ENCODE results near the gene NFYA.

NFYA gene

GRCh38 chr6:41051873-41052272, 20.9 kb upstream of the NFYA start:
- H3K4me2 ChIP-seq: peak overlapping the region; percentile 67 to 89 (median 77)
- H4K20me1 ChIP-seq: no peaks in the 10 kb centered on the region
- TF ChIP-seq Cebpa-rat (IDR thresholded peaks at IDR 0.05): no peak
- H3K27ac ChIP-seq: peak overlapping the region in 3 of 11 experiments; percentile 1 to 31 (median 2); a peak in 2 of 22 replicates
- no peak overlapping the region for H3K4me3 ChIP-seq
- H3K27me3 ChIP-seq: no peaks in the 10 kb centered on the region
- peaks cover 21 to 64% (median 60%) of the 10 kb centered on the region in 10 experiments for H3K4me1 ChIP-seq
- no peaks in the 10 kb centered on the region for H3K9me3 ChIP-seq (replicated peaks in 1 of 11)
- H3K36me3 ChIP-seq: no peaks in the 10 kb centered on the region
- H3K9ac ChIP-seq: no peak overlapping the region

DNA sequence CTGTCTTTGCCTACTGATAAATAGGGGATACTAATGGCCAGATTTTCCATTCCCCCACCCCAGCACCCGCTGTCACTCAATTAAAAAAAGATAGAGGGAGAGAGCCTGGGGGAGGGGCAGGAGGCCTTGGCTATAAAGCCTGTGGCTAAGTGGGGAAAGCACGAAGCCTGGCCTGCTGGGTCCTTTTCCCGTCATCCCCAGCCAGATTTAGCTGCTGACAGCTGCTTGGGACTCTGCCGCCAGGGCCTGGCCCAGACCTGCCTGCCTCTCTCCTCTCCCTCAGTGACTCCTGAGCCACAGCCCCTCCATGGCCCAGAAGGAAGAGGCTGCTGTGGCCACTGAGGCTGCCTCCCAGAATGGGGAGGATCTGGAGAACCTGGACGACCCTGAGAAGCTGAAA, 19.7 kb upstream of the NFYA start, which contains the start of gene APOBEC2:
Gene APOBEC2 (plus strand): TSS at position 162 of the 400 bp plus-strand sequence. CDS start 146 bp downstream, at position 308.
- H3K4me1 ChIP-seq: peaks cover 21 to 64% (median 60%) of the 10 kb centered on the region in 10 experiments
- H3K4me3 ChIP-seq: no peak within 1 kb of the TSS
- H3K36me3 ChIP-seq: no peaks in the 10 kb centered on the region
- H3K27me3 ChIP-seq: no peaks in the 10 kb centered on the region
- 0 out of 22 replicates have a peak within 1 kb of the TSS, but pooled peaks of 2 of the 11 experiments have one; percentile 9 to 21 for H3K27ac ChIP-seq
- TF ChIP-seq Cebpa-rat (IDR thresholded peaks at IDR 0.05): no peak
- H4K20me1 ChIP-seq: no peaks in the 10 kb centered on the region
- no peaks in the 10 kb centered on the region for H3K9me3 ChIP-seq (replicated peaks in 1 of 11)
- peak within 1 kb of the TSS; percentile 67 to 89 (median 77) for H3K4me2 ChIP-seq
- H3K9ac ChIP-seq: no peak within 1 kb of the TSS

DNA sequence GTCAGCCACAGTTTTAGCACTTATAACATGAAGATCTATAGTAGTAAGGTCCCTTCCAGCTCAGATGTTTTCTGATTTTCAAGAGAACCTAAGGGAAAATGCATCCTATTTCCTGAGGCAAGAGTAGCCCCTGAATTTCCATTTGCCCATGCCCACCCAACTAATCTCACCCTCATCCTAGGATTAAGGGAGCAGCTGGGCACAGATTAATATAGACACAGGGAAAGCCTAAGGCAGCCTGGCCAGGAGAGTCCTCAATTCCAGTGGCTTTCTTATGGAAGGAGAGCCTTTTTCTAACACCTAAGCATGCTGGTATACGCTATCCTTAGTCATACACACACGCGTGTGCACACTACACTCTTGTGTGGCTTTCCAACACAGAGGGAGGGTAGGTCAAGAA, 18.3 kb upstream of the NFYA start:
- no peak overlapping the region for H3K4me3 ChIP-seq
- peaks cover 32 to 63% (median 60%) of the 10 kb centered on the region in 10 experiments for H3K4me1 ChIP-seq

DNA sequence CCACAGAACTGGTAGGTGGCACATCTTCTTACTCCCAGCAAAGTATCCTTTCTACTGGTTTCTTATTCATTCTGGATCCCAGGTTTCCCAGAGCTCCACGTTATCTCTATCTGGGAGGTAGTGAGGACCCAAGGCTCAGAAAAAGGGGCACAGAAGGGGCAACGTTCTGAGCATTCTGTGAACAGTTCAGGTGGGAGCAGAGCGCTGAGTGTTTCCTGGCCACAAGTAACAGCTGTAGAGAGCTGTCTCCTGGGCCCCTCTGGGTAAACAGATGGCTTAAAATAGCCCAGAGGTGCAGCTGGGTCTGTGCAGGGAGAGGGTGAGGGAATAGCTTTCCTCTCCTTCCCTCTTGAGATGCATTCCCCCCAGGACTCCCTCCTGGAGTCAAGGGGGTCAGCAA, 17.6 kb upstream of the NFYA start:
- peak overlapping the region in 10 of 11 experiments; percentile 9 to 89 (median 76); a peak in 19 of 22 replicates for H3K4me2 ChIP-seq
- H3K4me3 ChIP-seq: peak overlapping the region in 1 of 10 experiments; percentile 16; a peak in 1 of 20 replicates
- peak overlapping the region in 1 of 11 experiments; percentile 17; a peak in 1 of 22 replicates for H3K27ac ChIP-seq
- H3K9me3 ChIP-seq (replicated peaks in 1 of 11): no peaks in the 10 kb centered on the region
- no peaks in the 10 kb centered on the region for H4K20me1 ChIP-seq
- H3K36me3 ChIP-seq: no peaks in the 10 kb centered on the region
- H3K9ac ChIP-seq: peak overlapping the region in 2 of 11 experiments; percentile 47 to 48; a peak in 3 of 22 replicates
- peaks cover 32 to 61% (median 54%) of the 10 kb centered on the region in 10 experiments for H3K4me1 ChIP-seq
- no peaks in the 10 kb centered on the region for H3K27me3 ChIP-seq
- no peak for TF ChIP-seq Cebpa-rat (IDR thresholded peaks at IDR 0.05)

More for the DNA sequence above, 18.3 kb upstream of the NFYA start:
- H3K9me3 ChIP-seq (replicated peaks in 1 of 11): no peaks in the 10 kb centered on the region
- no peaks in the 10 kb centered on the region for H4K20me1 ChIP-seq
- no peak for TF ChIP-seq Cebpa-rat (IDR thresholded peaks at IDR 0.05)
- H3K27me3 ChIP-seq: no peaks in the 10 kb centered on the region
- H3K9ac ChIP-seq: no peak overlapping the region; a peak in 1 of 22 replicates
- H3K27ac ChIP-seq: peak overlapping the region in 1 of 11 experiments; percentile 17; a peak in 1 of 22 replicates
- H3K4me2 ChIP-seq: peak overlapping the region in 9 of 11 experiments; percentile 42 to 89 (median 76); a peak in 17 of 22 replicates
- H3K36me3 ChIP-seq: no peaks in the 10 kb centered on the region

DNA sequence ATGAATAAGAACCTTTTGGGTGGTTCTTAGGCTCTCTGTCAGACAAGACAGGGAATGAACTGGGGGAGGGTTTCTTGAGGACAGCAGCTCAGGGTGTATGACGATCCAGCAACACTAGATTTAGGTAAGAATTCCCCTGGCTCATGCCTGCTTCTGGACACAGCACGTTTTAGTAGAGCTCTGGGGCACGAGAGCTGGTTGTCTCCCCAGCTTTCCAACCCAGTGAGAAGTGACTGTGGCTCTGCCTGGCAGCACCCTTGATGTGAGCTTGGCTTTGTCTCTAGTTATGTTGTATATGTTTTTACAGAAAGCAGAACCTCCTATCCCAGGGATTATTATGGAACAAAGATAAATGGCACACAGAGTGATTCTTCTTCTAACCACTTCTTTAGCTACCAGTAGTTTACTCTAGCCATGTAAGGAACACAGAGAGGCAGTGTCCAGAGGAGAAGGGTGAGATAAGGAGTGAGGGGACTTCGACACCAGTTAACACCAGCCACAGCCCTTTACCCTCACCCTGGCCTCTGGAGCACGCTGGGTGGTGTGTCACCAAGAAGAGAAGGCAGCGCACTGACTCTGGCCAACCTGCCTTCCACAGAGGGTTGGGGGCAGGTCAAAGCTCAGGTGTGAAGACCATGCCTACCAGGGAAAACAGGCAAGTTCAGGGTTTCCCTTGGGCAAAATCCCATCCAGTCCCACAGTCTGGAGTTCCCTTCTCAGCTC, 15.8 kb upstream of the NFYA start:
- H3K4me1 ChIP-seq: peaks cover 19 to 49% (median 44%) of the 10 kb centered on the region in 10 experiments

GRCh38 chr6:41058783-41059181, 14.0 kb upstream of the NFYA start:
- Histone ChIP-seq H3K4me1 (peaks cover 11 to 32% (median 27%) of the 10 kb centered on the region in 10 experiments), H3K4me3 (no peak overlapping the region), H4K20me1 (no peaks in the 10 kb centered on the region), H3K9ac (no peak overlapping the region), H3K9me3 (replicated peaks in 1 of 11) (no peaks in the 10 kb centered on the region), H3K36me3 (peaks cover 0 to 22% (median 8%) of the 10 kb centered on the region in 11 experiments; a peak in 9 of 22 replicates), H3K27me3 (no peaks in the 10 kb centered on the region), H3K4me2 (peak overlapping the region in 2 of 11 experiments; percentile 14 to 30; a peak in 3 of 22 replicates), H3K27ac (no peak overlapping the region)
- no peak for TF ChIP-seq Cebpa-rat (IDR thresholded peaks at IDR 0.05)

More for the DNA sequence above, 15.8 kb upstream of the NFYA start:
- no peaks in the 10 kb centered on the region for H3K27me3 ChIP-seq
- H3K4me2 ChIP-seq: 0 out of 22 replicates have a peak overlapping the region, but pooled peaks of 1 of the 11 experiments have one; percentile 83
- no peak overlapping the region for H3K9ac ChIP-seq
- H3K4me3 ChIP-seq: no peak overlapping the region
- TF ChIP-seq Cebpa-rat (IDR thresholded peaks at IDR 0.05): no peak
- H3K27ac ChIP-seq: 0 out of 22 replicates have a peak overlapping the region, but pooled peaks of 1 of the 11 experiments have one; percentile 3
- H4K20me1 ChIP-seq: no peaks in the 10 kb centered on the region
- H3K9me3 ChIP-seq (replicated peaks in 1 of 11): no peaks in the 10 kb centered on the region
- peaks cover 0 to 12% (median 4%) of the 10 kb centered on the region in 11 experiments; a peak in 8 of 22 replicates for H3K36me3 ChIP-seq

- no peak overlapping the region for H3K27ac ChIP-seq
- no peak for TF ChIP-seq Cebpa-rat (IDR thresholded peaks at IDR 0.05)
- H4K20me1 ChIP-seq: no peaks in the 10 kb centered on the region
- peaks cover 2 to 30% (median 11%) of the 10 kb centered on the region in 11 experiments; a peak in 14 of 22 replicates for H3K36me3 ChIP-seq
- H3K9me3 ChIP-seq (replicated peaks in 1 of 11): no peaks in the 10 kb centered on the region
- H3K4me2 ChIP-seq: no peak overlapping the region
- peaks cover 11 to 29% (median 24%) of the 10 kb centered on the region in 10 experiments for H3K4me1 ChIP-seq
- H3K9ac ChIP-seq: no peak overlapping the region
- no peaks in the 10 kb centered on the region for H3K27me3 ChIP-seq
- H3K4me3 ChIP-seq: no peak overlapping the region
Observed at GRCh38 chr6:41059556-41059955, 13.2 kb upstream of the NFYA start.

GRCh38 chr6:41061196-41061726, 11.5 kb upstream of the NFYA start:
- no peak for TF ChIP-seq Cebpa-rat (IDR thresholded peaks at IDR 0.05)
- peaks cover 11 to 46% (median 25%) of the 10 kb centered on the region in 11 experiments; a peak in 21 of 22 replicates for H3K36me3 ChIP-seq

DNA sequence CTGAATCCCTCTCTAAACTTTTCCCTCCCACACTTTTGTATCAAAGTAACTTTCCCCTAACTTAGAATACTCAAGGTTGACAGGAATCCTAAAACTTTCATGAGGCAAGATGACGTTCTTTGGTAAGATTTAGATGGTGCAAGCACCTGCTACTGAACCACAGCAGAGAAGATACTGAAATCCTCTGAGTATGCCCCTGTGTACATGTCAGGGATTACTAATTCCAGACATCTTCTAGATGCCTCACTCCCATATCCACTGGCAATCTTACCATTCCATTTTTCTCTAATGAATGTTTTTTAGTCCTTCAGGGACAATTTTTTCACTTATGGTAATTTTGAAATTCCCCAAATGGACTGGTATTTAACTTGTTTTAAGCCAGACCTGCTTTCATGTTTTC, 10.7 kb upstream of the NFYA start:
- no peak overlapping the region for H3K9ac ChIP-seq
- H3K4me3 ChIP-seq: no peak overlapping the region
- peaks cover 5 to 17% (median 8%) of the 10 kb centered on the region in 10 experiments; a peak in 17 of 20 replicates for H3K4me1 ChIP-seq
- peaks cover 11 to 48% (median 25%) of the 10 kb centered on the region in 11 experiments; a peak in 21 of 22 replicates for H3K36me3 ChIP-seq
- H3K9me3 ChIP-seq (replicated peaks in 1 of 11): no peaks in the 10 kb centered on the region
- no peaks in the 10 kb centered on the region for H3K27me3 ChIP-seq
- H4K20me1 ChIP-seq: no peaks in the 10 kb centered on the region; a peak in 1 of 22 replicates
- no peak overlapping the region for H3K4me2 ChIP-seq
- no peak overlapping the region for H3K27ac ChIP-seq
- TF ChIP-seq Cebpa-rat (IDR thresholded peaks at IDR 0.05): no peak

More at GRCh38 chr6:41061196-41061726, 11.5 kb upstream of the NFYA start:
- Histone ChIP-seq H3K9ac (no peak overlapping the region), H3K4me3 (no peak overlapping the region), H3K27ac (no peak overlapping the region), H4K20me1 (no peaks in the 10 kb centered on the region; a peak in 1 of 22 replicates), H3K9me3 (replicated peaks in 1 of 11) (no peaks in the 10 kb centered on the region), H3K4me2 (no peak overlapping the region), H3K27me3 (no peaks in the 10 kb centered on the region), H3K4me1 (peaks cover 5 to 17% (median 8%) of the 10 kb centered on the region in 10 experiments; a peak in 18 of 20 replicates)

Data from BLaER1 treated with 17β-estradiol and CSF1 and Interleukin-3, amounts not matched to agents 10 nM and 100 nM (cell line).